ENCODE data around the gene PHLDB3. TPM values are rescaled to one million over a fixed set of nuclear protein-coding genes. Genes with fewer than 3 reads are reported as not detected.
A peak's percentile ranks its signal among the peaks of the same experiment; 100 is the strongest.
"Not testable (repeated sequence)": the region's sequence is repeated elsewhere in the genome, so short reads cannot be mapped to it uniquely, and the experiment has no call there.

Gene PHLDB3
- total and polyA plus RNA-seq, 7 donors = 5.7 to 16.0 (median 9.0) TPM

DNA sequence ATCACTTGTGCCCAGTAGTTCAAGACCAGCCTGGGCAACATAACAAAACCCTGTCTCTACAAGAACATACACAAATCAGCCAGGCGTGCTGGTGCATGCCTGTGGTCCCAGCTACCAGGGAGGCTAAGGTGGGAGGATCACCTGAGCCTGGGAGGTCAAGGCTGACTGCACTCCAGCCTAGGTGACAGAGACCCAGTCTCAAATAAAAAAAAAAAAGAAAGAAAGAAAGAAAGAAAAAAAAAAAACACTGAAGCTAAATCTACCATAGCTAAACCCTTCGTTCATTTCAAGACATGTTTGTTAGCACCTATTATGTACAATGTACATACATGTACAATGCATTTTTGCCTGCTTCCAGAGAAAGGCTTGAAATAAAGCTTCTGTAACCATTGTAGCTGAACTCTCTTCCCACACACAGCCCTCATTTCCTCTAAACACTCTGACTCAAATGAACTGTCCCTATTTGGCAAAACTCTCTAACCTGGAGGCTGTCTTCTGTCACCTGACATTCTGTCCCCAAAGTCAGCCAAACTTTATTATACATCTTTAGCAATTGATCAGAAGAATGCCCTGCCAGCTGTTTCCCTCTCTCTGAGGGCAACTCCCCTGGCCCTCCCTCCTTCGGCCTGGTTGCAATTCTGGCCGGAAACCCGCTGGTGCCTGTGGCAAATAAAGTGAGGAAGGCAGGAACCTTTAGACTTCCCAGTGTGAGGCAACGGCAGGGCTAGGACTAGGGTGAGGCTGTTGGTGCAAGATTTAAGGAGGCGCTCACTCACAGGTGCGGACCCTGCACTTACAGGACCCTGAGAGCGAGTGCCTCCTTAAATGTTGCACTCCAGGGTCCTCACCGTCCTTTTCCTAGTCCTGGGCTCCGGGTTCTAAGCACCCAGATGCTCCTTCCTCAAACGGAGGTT is 20.6 kb upstream of the PHLDB3 start:
- H3K36me3 ChIP-seq = peaks cover 0 to 7% (median 0%) of the 10 kb centered on the region in 4 donors
- DNase-seq = peak; percentile 75
- peaks cover 0 to 33% (median 29%) of the 10 kb centered on the region in 4 donors for H3K4me1 ChIP-seq
- H3K27ac ChIP-seq = peak overlapping the region; percentile 80 to 88 (median 88)
- H3K27me3 ChIP-seq = no peaks in the 10 kb centered on the region
- H3K4me3 ChIP-seq = peak overlapping the region; percentile 58 to 83 (median 82)
- intact Hi-C loops (cut with DNase I) = loop anchor here (2.0 to 5.0 kb wide), 2 partner anchors 20 to 63 kb away; partner anchors contain the start of gene PHLDB3
- WGBS, 2 donors = 4 to 8% methylated on average over 12 of the region's 12 CpGs
- TF ChIP-seq POLR2AphosphoS5 (IDR thresholded peaks at IDR 0.05) = peak in 2 of 4 donors; percentile 14 to 31
- TF ChIP-seq POLR2A (IDR thresholded peaks at IDR 0.05) = no peak
- no peak for TF ChIP-seq EP300 (IDR thresholded peaks at IDR 0.05)
- TF ChIP-seq, protein P1, sequence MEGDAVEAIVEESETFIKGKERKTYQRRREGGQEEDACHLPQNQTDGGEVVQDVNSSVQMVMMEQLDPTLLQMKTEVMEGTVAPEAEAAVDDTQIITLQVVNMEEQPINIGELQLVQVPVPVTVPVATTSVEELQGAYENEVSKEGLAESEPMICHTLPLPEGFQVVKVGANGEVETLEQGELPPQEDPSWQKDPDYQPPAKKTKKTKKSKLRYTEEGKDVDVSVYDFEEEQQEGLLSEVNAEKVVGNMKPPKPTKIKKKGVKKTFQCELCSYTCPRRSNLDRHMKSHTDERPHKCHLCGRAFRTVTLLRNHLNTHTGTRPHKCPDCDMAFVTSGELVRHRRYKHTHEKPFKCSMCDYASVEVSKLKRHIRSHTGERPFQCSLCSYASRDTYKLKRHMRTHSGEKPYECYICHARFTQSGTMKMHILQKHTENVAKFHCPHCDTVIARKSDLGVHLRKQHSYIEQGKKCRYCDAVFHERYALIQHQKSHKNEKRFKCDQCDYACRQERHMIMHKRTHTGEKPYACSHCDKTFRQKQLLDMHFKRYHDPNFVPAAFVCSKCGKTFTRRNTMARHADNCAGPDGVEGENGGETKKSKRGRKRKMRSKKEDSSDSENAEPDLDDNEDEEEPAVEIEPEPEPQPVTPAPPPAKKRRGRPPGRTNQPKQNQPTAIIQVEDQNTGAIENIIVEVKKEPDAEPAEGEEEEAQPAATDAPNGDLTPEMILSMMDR (IDR thresholded peaks at IDR 0.05) = no peak
- no peaks in the 10 kb centered on the region for H3K9me3 ChIP-seq

DNA sequence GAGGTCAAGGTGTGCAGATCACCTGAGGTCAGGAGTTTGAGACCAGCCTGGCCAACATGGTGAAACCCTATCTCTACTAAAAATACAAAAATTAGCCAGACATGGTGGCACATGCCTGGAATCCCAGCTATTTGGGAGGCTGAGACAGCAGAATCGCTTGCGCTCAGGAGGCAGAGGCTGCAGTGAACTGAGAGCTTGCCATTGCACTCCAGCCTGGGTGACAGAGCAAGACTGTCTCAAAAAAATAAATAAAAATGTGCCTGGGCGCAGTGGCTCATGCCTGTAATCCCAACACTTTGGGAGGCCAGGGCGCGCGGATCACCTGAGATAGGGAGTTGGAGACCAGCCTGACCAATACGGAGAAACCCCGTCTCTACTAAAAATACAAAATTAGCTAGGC is 19.1 kb upstream of the PHLDB3 start:
- WGBS, 2 donors = 95 to 97% methylated on average over 8 of the region's 8 CpGs
- not testable (repeated sequence) for H3K27me3 ChIP-seq, H3K4me3 ChIP-seq, H3K36me3 ChIP-seq, H3K27ac ChIP-seq, H3K9me3 ChIP-seq, DNase-seq
- H3K4me1 ChIP-seq = peaks cover 0 to 40% (median 29%) of the 10 kb centered on the region in 4 donors
- intact Hi-C loops (cut with DNase I) = loop anchor here (2.0 kb wide), 1 partner anchor 19 kb away; the partner anchor contains the start of gene PHLDB3

DNA sequence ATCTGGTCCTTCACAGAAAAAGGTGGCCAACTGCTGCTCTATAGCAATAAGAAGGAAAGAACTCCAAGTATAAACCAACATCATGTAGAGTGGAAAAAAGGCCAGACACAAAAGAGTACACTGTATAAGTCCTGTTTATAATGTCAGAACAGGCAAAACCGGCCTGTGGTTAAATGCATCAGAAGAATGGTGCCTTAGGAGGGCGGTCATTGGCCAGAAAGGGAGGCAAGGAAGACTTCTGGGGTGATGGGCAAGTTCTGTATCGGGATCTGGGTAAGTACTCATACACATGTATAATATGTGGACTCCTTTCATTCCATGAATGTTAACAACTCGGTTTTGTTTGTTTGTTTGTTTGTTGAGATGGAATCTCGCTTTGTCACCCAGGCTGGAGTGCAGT is 18.4 kb upstream of the PHLDB3 start:
- peaks cover 0 to 7% (median 0%) of the 10 kb centered on the region in 4 donors for H3K36me3 ChIP-seq

DNA sequence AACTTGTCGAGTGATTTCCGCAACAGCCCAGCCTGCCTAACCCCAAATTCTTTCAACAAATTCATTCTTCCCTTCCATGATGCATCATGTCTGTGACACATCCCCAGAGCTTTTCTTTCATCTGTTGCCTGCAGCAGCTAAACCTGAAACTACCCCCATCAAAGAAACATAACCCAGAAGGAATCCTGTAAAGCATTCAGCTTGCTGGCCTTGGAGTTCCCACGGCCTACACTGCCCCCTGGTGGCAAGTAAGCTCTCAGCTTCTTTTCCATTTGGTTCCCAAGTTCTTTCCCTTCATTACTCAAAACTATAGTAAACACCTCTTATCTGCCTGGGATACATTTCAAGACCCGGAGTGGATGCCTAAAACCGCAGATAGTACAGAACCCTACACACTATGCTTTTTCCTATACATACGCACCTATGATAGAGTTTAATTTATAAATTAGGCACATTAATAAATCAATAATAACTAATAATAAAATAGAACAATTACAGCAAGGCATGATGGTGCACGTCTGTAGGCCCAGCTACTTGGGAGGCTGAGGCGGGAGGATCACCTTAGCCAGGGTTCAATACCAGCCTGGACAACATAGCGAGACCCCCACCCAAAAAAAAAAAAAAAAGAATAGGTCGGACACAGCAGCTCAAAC is 15.0 kb upstream of the PHLDB3 start:
- WGBS, 2 donors = 51 to 56% methylated on average over 10 of the region's 10 CpGs

More for the DNA sequence above, 18.4 kb upstream of the PHLDB3 start:
- Histone ChIP-seq H3K4me3 (no peak overlapping the region), H3K27ac (no peak overlapping the region), H3K9me3 (no peaks in the 10 kb centered on the region), H3K27me3 (no peaks in the 10 kb centered on the region), H3K4me1 (peaks cover 0 to 35% (median 25%) of the 10 kb centered on the region in 4 donors)
- intact Hi-C loops (cut with DNase I) = no loop called here
- no peak for DNase-seq
- WGBS, 2 donors = 66 to 85% methylated on average over 5 of the region's 5 CpGs
- TF ChIP-seq POLR2A (IDR thresholded peaks at IDR 0.05) (no peak), EP300 (IDR thresholded peaks at IDR 0.05) (no peak), POLR2AphosphoS5 (IDR thresholded peaks at IDR 0.05) (no peak)
- TF ChIP-seq, protein P1 (IDR thresholded peaks at IDR 0.05) = no peak

More for the DNA sequence above, 15.0 kb upstream of the PHLDB3 start:
- no peak for TF ChIP-seq EP300 (IDR thresholded peaks at IDR 0.05)
- TF ChIP-seq POLR2AphosphoS5 (IDR thresholded peaks at IDR 0.05) = peak in 1 of 4 donors; percentile 22
- TF ChIP-seq POLR2A (IDR thresholded peaks at IDR 0.05) = no peak
- TF ChIP-seq, protein P1 (IDR thresholded peaks at IDR 0.05) = peak; percentile 79 to 88 (median 80)
- intact Hi-C loops (cut with DNase I) = loop anchor here (1.0 kb wide), 1 partner anchor 72 kb away; no protein-coding TSS in a partner anchor
- H3K9me3 ChIP-seq = no peaks in the 10 kb centered on the region
- H3K4me3 ChIP-seq = no peak overlapping the region
- peaks cover 0 to 7% (median 1%) of the 10 kb centered on the region in 4 donors for H3K4me1 ChIP-seq
- peaks cover 0 to 7% (median 2%) of the 10 kb centered on the region in 4 donors for H3K36me3 ChIP-seq
- H3K27ac ChIP-seq = no peak overlapping the region
- peak; percentile 87 for DNase-seq
- no peaks in the 10 kb centered on the region for H3K27me3 ChIP-seq

Measured in sigmoid colon (tissue), 7 donors.